Sigmoid colon (tissue), 4 donors: ENCODE measurements around the gene RHO.

Experiments used
- CTCF ChIP-seq, 4 experiments: fragments of 450-650 bp in 3 of 4; fragments of 200-600 bp in 1 of 4; IDR thresholded peaks; one replicate each; pipeline ENCODE4 v1.5.1; 2016 to 2019; ENCODE audit warnings: antibody characterized with exemption in 4 of 4, mild to moderate bottlenecking in 3 of 4, moderate library complexity in 2 of 4
- EP300 ChIP-seq, 4 donors: sonication (generic); formaldehyde crosslinking; IDR thresholded peaks; one replicate each; pipeline ENCODE4 v1.6.1; 2017; ENCODE audit warnings: antibody characterized with exemption in 4 of 4
- POLR2A ChIP-seq, 2 donors: fragments of 450-650 bp; IDR thresholded peaks; one replicate each; pipeline ENCODE4 v1.6.1; 2016; ENCODE audit warnings: antibody characterized with exemption in 2 of 2, mild to moderate bottlenecking in 2 of 2, moderate library complexity in 2 of 2
- POLR2AphosphoS5 ChIP-seq, 4 donors: sonication (generic); formaldehyde crosslinking; IDR thresholded peaks; one replicate each; pipeline ENCODE4 v1.6.1; 2017; ENCODE audit warnings: antibody characterized with exemption in 4 of 4

- TF ChIP-seq CTCF (IDR thresholded peaks at IDR 0.05) (no peak), POLR2A (IDR thresholded peaks at IDR 0.05) (no peak), EP300 (IDR thresholded peaks at IDR 0.05) (no peak), POLR2AphosphoS5 (IDR thresholded peaks at IDR 0.05) (no peak)
Measured at GRCh38 chr3:129540776-129541516, 12.5 kb downstream of the RHO start.
